A673 (cell line): ENCODE data around the gene FDX2. TPM values are rescaled to one million over a fixed set of nuclear protein-coding genes. Genes with fewer than 3 reads are reported as not detected.
"Not testable (repeated sequence)": the region's sequence is repeated elsewhere in the genome, so short reads cannot be mapped to it uniquely, and the experiment has no call there.

Experiments
- BruUV-seq: library from RNA; stranded (reverse); fragments of 400-500 nt; replicated peaks from 2 replicates; lab custom pipeline; 2021; lab: Mats Ljungman, UMichigan
- CTCF ChIA-PET: fragments of 300-600 bp; sonication (Branson Sonifier 250); formaldehyde crosslinking; loops from one replicate; lab custom pipeline; 2022; ENCODE audit warnings: antibody characterized with exemption; lab: Charles Lee
- POLR2A ChIA-PET: fragments of 300-600 bp; sonication (Branson Sonifier 250); formaldehyde crosslinking; loops from one replicate; lab custom pipeline; 2022; ENCODE audit warnings: antibody characterized with exemption; ENCODE audit not compliant: low non-redundant PET; lab: Charles Lee
- DNase-seq: peaks from one replicate; pipeline ENCODE4 v3.0.0-alpha.2; 2015; ENCODE audit warnings: low spot score
- H3K27ac ChIP-seq: fragments of 200-600 bp; sonication (generic); 2 replicates; pipeline ENCODE4 v1.5.1; 2016; ENCODE audit warnings: mixed run types, low read depth, mild to moderate bottlenecking, mixed read lengths, antibody characterized with exemption, low read length; ENCODE audit not compliant: poor library complexity, severe bottlenecking
- H3K27me3 ChIP-seq: fragments of 200-600 bp; sonication (generic); replicated peaks from 2 replicates; pipeline ENCODE4 v1.6.1; 2017; ENCODE audit warnings: mixed run types, low read depth, mild to moderate bottlenecking, mixed read lengths, antibody characterized with exemption, low read length; ENCODE audit not compliant: insufficient read depth, poor library complexity
- H3K36me3 ChIP-seq: fragments of 200-600 bp; sonication (generic); 2 replicates; pipeline ENCODE4 v1.6.1; 2016; ENCODE audit warnings: mixed run types, mild to moderate bottlenecking, mixed read lengths, antibody characterized with exemption, low read length; ENCODE audit not compliant: insufficient read depth, poor library complexity, severe bottlenecking
- H3K4me1 ChIP-seq: fragments of 200-600 bp; sonication (generic); 2 replicates; pipeline ENCODE4 v1.6.1; 2017; ENCODE audit warnings: mixed run types, mild to moderate bottlenecking, mixed read lengths, antibody characterized with exemption, low read length; ENCODE audit not compliant: insufficient read depth, poor library complexity, severe bottlenecking
- H3K4me3 ChIP-seq: fragments of 200-600 bp; sonication (generic); 2 replicates; pipeline ENCODE4 v1.5.1; 2016; ENCODE audit warnings: low read depth, mixed run types, mild to moderate bottlenecking, mixed read lengths, low read length; ENCODE audit not compliant: poor library complexity, severe bottlenecking
- H3K9me3 ChIP-seq: fragments of 200-600 bp; sonication (generic); 2 replicates; pipeline ENCODE4 v1.6.1; 2016; ENCODE audit warnings: mixed run types, low read depth, mild to moderate bottlenecking, mixed read lengths, antibody characterized with exemption, low read length; ENCODE audit not compliant: poor library complexity, severe bottlenecking
- EZH2 ChIP-seq: fragments of 200-600 bp; sonication (generic); IDR thresholded peaks from 2 replicates; pipeline ENCODE4 v1.6.1; 2017; ENCODE audit warnings: borderline replicate concordance, low read depth, mild to moderate bottlenecking, mixed read lengths, antibody characterized with exemption, low read length; ENCODE audit not compliant: poor library complexity, severe bottlenecking
- intact Hi-C: fragments of 100-400 bp; cut with micrococcal nuclease; formaldehyde crosslinking; loops from one replicate; pipeline ENCODE4 v1.10.0; 2022; ENCODE audit not compliant: unreplicated experiment
- total RNA-seq: library from RNA; stranded (reverse); gene quantifications from 2 replicates; pipeline ENCODE4 v1.2.3, GENCODE V29; 2021
- TF ChIP-seq, protein P1 (sequence below): fragments of 300-800, 200-600 bp; sonication (generic); conservative IDR thresholded peaks from 2 replicates; pipeline ENCODE4 v1.5.1; 2017; ENCODE audit warnings: low read depth, mild to moderate bottlenecking, antibody characterized with exemption, low read length, moderate library complexity, mixed read lengths

Gene FDX2
- total RNA-seq, 1 experiment from 2014 or later = 29.9 TPM

DNA sequence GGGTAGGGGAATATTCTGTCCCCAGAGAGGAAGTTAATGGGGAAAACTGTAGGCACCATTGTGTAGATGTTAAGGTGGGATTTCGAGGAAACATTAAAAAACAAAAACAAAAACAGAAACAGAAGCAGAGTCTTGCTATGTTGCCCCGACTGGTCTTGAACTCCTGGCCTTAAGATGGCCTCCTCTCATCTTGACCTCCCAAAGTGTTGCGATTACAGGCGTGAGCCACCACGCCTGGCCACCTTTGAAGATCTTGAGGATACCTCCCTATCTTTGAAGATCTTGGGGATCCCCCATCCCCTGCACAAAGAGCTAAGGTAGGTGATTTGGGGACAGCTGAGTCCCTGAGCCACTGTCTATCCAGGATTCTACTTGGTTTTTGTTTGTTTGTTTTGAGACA, 24.2 kb upstream of the FDX2 start:
- H3K9me3 ChIP-seq = no peaks in the 10 kb centered on the region
- BruUV-seq = no TSS peak

DNA sequence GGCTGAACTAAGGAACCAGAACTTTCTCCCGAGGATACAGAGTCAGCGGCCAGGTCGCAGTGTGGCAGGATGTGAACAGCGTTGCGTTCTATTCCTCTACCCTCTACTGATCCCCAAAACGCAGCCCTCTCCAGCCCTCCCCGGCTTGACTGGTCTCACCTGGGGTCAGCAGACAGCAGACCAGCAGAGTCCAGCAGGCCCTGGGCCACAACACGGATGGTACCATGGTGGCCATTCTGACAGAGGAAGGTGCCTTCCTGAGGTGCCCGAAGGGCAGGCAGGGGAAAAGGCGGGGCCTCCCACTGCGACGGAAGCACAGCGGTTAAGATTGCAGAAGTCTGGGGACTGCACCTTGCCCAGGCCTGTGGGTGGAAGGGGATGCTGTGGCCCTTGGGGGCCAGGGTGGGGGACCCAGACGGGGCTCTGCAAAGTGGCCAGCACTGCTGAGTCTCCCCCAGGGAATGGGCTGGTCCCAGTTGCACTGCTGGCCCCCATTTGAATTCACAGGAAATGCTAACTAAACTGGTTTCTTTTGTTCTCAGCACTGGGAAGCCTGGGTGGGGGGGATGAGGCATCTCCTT, 23.7 kb upstream of the FDX2 start, which contains the start of gene ICAM3:
Gene ICAM3, minus strand, starts transcription at position 245 of the 581 bp plus-strand sequence. Its CDS starts 10 bp downstream, at position 235.
- H3K27me3 ChIP-seq = no peaks in the 10 kb centered on the region
- peaks cover 17% of the 10 kb centered on the region for H3K4me1 ChIP-seq
- DNase-seq = no peak
- BruUV-seq = no TSS peak
- H3K9me3 ChIP-seq = no peaks in the 10 kb centered on the region
- TF ChIP-seq EZH2 = no peak
- TF ChIP-seq, protein P1, sequence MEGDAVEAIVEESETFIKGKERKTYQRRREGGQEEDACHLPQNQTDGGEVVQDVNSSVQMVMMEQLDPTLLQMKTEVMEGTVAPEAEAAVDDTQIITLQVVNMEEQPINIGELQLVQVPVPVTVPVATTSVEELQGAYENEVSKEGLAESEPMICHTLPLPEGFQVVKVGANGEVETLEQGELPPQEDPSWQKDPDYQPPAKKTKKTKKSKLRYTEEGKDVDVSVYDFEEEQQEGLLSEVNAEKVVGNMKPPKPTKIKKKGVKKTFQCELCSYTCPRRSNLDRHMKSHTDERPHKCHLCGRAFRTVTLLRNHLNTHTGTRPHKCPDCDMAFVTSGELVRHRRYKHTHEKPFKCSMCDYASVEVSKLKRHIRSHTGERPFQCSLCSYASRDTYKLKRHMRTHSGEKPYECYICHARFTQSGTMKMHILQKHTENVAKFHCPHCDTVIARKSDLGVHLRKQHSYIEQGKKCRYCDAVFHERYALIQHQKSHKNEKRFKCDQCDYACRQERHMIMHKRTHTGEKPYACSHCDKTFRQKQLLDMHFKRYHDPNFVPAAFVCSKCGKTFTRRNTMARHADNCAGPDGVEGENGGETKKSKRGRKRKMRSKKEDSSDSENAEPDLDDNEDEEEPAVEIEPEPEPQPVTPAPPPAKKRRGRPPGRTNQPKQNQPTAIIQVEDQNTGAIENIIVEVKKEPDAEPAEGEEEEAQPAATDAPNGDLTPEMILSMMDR = no peak
- no peak within 1 kb of the TSS for H3K27ac ChIP-seq
- POLR2A ChIA-PET = no interaction called here
- CTCF ChIA-PET = interaction anchor here (0.7 kb wide), 1 partner anchor 11 kb away, joined by 3 read pairs; no protein-coding TSS in a partner anchor
- no peak within 1 kb of the TSS for H3K4me3 ChIP-seq
- no peaks in the 10 kb centered on the region for H3K36me3 ChIP-seq
- intact Hi-C loops = loop anchor here (5.0 kb wide), 1 partner anchor 43 kb away; the partner anchor contains the start of gene TYK2

More for the DNA sequence above, 24.2 kb upstream of the FDX2 start:
- POLR2A ChIA-PET = no interaction called here
- Histone ChIP-seq H3K4me1 (peaks cover 13% of the 10 kb centered on the region), H3K27me3 (no peaks in the 10 kb centered on the region), H3K36me3 (no peaks in the 10 kb centered on the region), H3K4me3 (no peak overlapping the region), H3K27ac (no peak overlapping the region)
- CTCF ChIA-PET = interaction anchor here (0.7 kb wide), 1 partner anchor 10 kb away, joined by 3 read pairs; no protein-coding TSS in a partner anchor
- intact Hi-C loops = loop anchor here (5.0 kb wide), 1 partner anchor 42 kb away; the partner anchor contains the start of gene TYK2
- DNase-seq = no peak
- TF ChIP-seq, protein P1 = no peak
- no peak for TF ChIP-seq EZH2

DNA sequence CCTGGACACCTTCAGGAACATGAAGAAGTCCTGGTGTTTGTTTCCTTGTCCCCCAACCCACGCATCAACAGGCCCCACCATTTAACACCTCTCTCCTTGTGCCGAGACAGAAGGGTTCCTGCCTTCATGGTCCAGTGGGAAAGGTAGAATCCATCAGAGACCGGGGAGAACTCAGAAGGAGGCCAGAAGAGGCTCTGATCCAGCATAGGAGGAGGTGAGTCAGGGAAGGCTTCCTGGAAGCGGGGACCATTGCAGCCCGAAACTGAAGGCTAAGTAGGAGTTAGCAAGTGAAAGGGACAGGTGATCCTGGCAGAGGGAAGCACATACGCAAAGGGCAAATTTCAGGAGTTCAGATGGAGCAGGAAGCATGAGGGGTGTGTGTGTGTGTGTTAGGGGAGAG, 23.1 kb upstream of the FDX2 start:
- ChIA-PET POLR2A (no interaction called here), CTCF (no interaction called here)
- intact Hi-C loops = loop anchor here (5.0 kb wide), 1 partner anchor 43 kb away; the partner anchor contains the start of gene TYK2
- H3K27me3 ChIP-seq = no peaks in the 10 kb centered on the region
- H3K4me3 ChIP-seq = no peak overlapping the region
- DNase-seq = no peak
- BruUV-seq = no TSS peak
- no peaks in the 10 kb centered on the region for H3K9me3 ChIP-seq
- no peak overlapping the region for H3K27ac ChIP-seq
- no peaks in the 10 kb centered on the region for H3K36me3 ChIP-seq
- TF ChIP-seq EZH2 = no peak
- TF ChIP-seq, protein P1 = no peak
- peaks cover 20% of the 10 kb centered on the region for H3K4me1 ChIP-seq

DNA sequence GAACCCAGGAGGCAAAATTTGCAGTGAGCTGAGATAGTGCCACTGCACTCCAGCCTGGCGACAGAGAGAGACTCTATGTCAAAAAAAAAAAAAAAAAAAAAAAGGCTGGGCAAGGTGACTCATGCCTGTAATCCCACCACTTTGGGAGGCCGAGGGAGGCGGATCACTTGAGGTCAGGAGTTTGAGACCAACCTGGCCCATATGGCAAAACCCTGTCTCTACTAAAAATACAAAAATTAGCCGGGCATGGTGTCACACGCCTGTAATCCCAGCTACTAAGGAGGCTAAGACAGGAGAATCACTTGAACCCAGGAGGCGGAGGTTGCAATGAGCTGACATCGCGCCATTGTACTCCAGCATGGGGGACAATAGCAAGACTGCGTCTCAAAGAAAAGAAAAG, 20.9 kb upstream of the FDX2 start:
- BruUV-seq, H3K9me3 ChIP-seq, H3K27me3 ChIP-seq, H3K4me3 ChIP-seq, H3K27ac ChIP-seq, CTCF ChIA-PET, DNase-seq, H3K36me3 ChIP-seq: not testable (repeated sequence)
- intact Hi-C loops = loop anchor here (5.0 kb wide), 1 partner anchor 46 kb away; the partner anchor contains the start of gene TYK2
- POLR2A ChIA-PET = interaction anchor here (0.7 kb wide), 1 partner anchor 18 kb away, joined by 7 read pairs; no protein-coding TSS in a partner anchor
- peaks cover 27% of the 10 kb centered on the region for H3K4me1 ChIP-seq
